ENCODE measurements around the gene NPPB. TPM values are rescaled to one million over a fixed set of nuclear protein-coding genes. Genes with fewer than 3 reads are reported as not detected.
"Not testable (repeated sequence)": the region's sequence is repeated elsewhere in the genome, so short reads cannot be mapped to it uniquely, and the experiment has no call there.

Gene NPPB
- total and polyA plus RNA-seq, 2 of the 8 experiments (the other 6 are each of a cell fraction or from before 2014, with no cell fraction given) = 0.36 to 0.91 TPM

DNA sequence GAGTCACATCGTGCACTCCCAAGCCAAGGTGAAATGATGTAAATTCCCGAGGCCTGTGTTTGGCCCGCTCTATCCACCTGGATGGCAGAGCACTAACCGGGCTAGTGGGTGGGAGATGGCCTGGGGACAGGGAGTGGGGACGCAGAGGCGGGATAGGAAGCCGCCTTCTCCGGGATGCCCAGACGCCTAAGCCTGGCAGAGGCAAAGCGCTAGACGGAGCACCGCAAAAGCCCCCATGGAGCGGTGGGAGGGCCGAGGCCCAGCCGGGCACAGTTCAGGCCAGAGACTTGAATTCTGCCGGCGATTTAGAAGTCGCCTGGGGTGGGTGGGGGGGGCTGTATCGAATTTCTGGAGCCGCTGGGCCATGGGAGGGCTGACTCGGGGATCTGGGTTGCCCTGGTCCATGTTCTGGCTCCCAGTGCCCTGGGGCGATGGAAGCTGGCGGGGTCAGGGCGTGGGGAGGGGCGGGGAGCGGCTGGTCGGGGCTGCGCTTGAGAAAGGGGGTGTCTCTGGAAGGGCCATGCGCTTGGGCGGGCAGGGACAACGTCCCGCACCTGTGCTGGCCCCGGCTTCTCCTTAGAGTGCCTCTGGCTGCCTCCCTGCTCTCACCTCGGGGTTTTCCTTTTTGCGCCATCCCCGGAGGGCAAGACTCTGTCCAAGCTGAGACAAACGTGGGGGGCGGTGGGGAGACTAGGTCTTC lies 39.5 kb upstream of the NPPB start (continued):
- no peak for TF ChIP-seq RBBP5 (IDR thresholded peaks at IDR 0.05; ENCODE audit: borderline replicate concordance, low read depth, low read length)
- no peak for TF ChIP-seq ATF2 (IDR thresholded peaks at IDR 0.05; ENCODE audit: low read length)
- TF ChIP-seq TAF1 (IDR thresholded peaks at IDR 0.05; ENCODE audit: low read depth, low read length) = no peak
- TF ChIP-seq EP300 (IDR thresholded peaks at IDR 0.05; ENCODE audit: borderline replicate concordance in 1 of 2, low read depth in 2 of 2, low read length in 2 of 2) = no peak
- TF ChIP-seq, protein P1, sequence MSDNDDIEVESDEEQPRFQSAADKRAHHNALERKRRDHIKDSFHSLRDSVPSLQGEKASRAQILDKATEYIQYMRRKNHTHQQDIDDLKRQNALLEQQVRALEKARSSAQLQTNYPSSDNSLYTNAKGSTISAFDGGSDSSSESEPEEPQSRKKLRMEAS (IDR thresholded peaks at IDR 0.05) = no peak
- no peak for TF ChIP-seq SP1 (IDR thresholded peaks at IDR 0.05; ENCODE audit: low read depth, low read length)
- no peak for TF ChIP-seq EGR1 (IDR thresholded peaks at IDR 0.05; ENCODE audit: borderline replicate concordance, low read depth, low read length)
- TF ChIP-seq TAF7 (optimal IDR thresholded peaks at IDR 0.05; ENCODE audit: borderline replicate concordance, low read depth, low read length) = no peak
- no peak for TF ChIP-seq RXRA (IDR thresholded peaks at IDR 0.05; ENCODE audit: insufficient read depth, low read depth, low read length)

- H3K27ac ChIP-seq (ENCODE audit: low read depth, low read length); H3K9me3 ChIP-seq (ENCODE audit: insufficient read depth in 2 of 2, low read depth in 1 of 2, low read length in 1 of 2); H3K4me1 ChIP-seq (replicated peaks in 1 of 4; ENCODE audit: control insufficient read depth in 3 of 4, insufficient read depth in 4 of 4, low read length in 3 of 4); H3K4ac ChIP-seq (replicated peaks; ENCODE audit: insufficient read length, low read depth, low read length); H3K56ac ChIP-seq (replicated peaks; ENCODE audit: insufficient read length, low read depth, low read length); DNase-seq (ENCODE audit: low read depth in 1 of 2, low spot score in 2 of 2); H3K18ac ChIP-seq (ENCODE audit: extremely low read depth, low read length); POLR2A ChIA-PET (ENCODE audit: partially characterized antibody); H3K36me3 ChIP-seq (ENCODE audit: control insufficient read depth in 2 of 4, insufficient read depth in 4 of 4, low read length in 3 of 4); H3K79me1 ChIP-seq (ENCODE audit: low read depth, low read length); H3K4me3 ChIP-seq (ENCODE audit: extremely low read depth in 1 of 4, insufficient read depth in 2 of 4, low read depth in 3 of 4, low read length in 4 of 4); H2BK20ac ChIP-seq (ENCODE audit: low read length); H4K8ac ChIP-seq (ENCODE audit: extremely low read depth, insufficient read depth, low read length); FAIRE-seq; H3K14ac ChIP-seq (ENCODE audit: insufficient read length); H2BK5ac ChIP-seq (ENCODE audit: low read depth, low read length); H3K4me2 ChIP-seq (ENCODE audit: insufficient read depth in 1 of 2, low read depth in 2 of 2, low read length in 2 of 2); H2BK120ac ChIP-seq (replicated peaks; ENCODE audit: low read depth, low read length); H3K23me2 ChIP-seq (ENCODE audit: low read depth, low read length); H4K20me1 ChIP-seq (replicated peaks in 1 of 2; ENCODE audit: control insufficient read depth in 1 of 2, insufficient read depth in 2 of 2, low read length in 2 of 2); H2AFZ ChIP-seq (ENCODE audit: low read length); H3K9ac ChIP-seq (replicated peaks in 1 of 4; ENCODE audit: extremely low read depth in 1 of 4, low read depth in 3 of 4, low read length in 3 of 4); H4K91ac ChIP-seq (replicated peaks; ENCODE audit: insufficient read length, low read length); H2BK15ac ChIP-seq (ENCODE audit: low read length); H3K79me2 ChIP-seq (ENCODE audit: control insufficient read depth in 1 of 2, insufficient read depth in 2 of 2, low read length in 2 of 2); H3K27me3 ChIP-seq (replicated peaks in 1 of 4; ENCODE audit: control insufficient read depth in 3 of 4, extremely low read depth in 1 of 4, insufficient read depth in 3 of 4, low read length in 3 of 4); H2AK5ac ChIP-seq (ENCODE audit: low read depth, low read length); H2BK12ac ChIP-seq (ENCODE audit: low read depth, low read length); H3K23ac ChIP-seq (ENCODE audit: insufficient read length); H4K5ac ChIP-seq (ENCODE audit: insufficient read length, low read depth, low read length): not testable (repeated sequence)
- 60% methylated on average over 1 of the region's 1 CpG; no CpG with 5 or more reads in 1 of the 2 experiments for WGBS, 2 experiments (ENCODE audit: extremely low coverage in 1 of 2, insufficient coverage in 1 of 2, insufficient read length in 1 of 2, insufficient replicate concordance in 2 of 2, low coverage in 1 of 2, low lambda C conversion rate in 2 of 2, missing lambda C conversion rate in 1 of 2)
- CTCF ChIA-PET (ENCODE audit: partially characterized antibody) = interaction anchor here (0.7 to 4.9 kb wide), 5 partner anchors 10 to 55 kb away, joined by 3 to 67 read pairs (median 7); no protein-coding TSS in a partner anchor
Observed at GRCh38 chr1:11894501-11894900, 35.8 kb upstream of the NPPB start.

Data from H1 (cell line).